ENCODE data around the gene PDZRN3. TPM values are rescaled to one million over a fixed set of nuclear protein-coding genes. Genes with fewer than 3 reads are reported as not detected.

Gene PDZRN3
- total and polyA plus RNA-seq, 10 donors: 1.5 to 5.5 (median 2.8) TPM

GRCh38 chr3:73452729-73453128 lies 172.0 kb downstream of the PDZRN3 start:
- Histone ChIP-seq H3K27me3 (replicated peaks in 1 of 7) (no peaks in the 10 kb centered on the region), H3K4me3 (no peak overlapping the region), H3K27ac (no peak overlapping the region), H3K36me3 (no peaks in the 10 kb centered on the region), H3K4me1 (peaks cover 0 to 7% (median 0%) of the 10 kb centered on the region in 6 donors), H3K9me3 (no peaks in the 10 kb centered on the region)
- TF ChIP-seq CTCF (IDR thresholded peaks at IDR 0.05 in 8 of 11, conservative IDR thresholded peaks at IDR 0.05 in 3 of 11): no peak
- no peak for TF ChIP-seq POLR2A (IDR thresholded peaks at IDR 0.05)
- TF ChIP-seq POLR2AphosphoS5 (IDR thresholded peaks at IDR 0.05): no peak
- intact Hi-C loops (cut with DNase I; ENCODE audit: low total_unique reads): no loop called here
- WGBS, 5 donors: 77 to 87% (median 81%) methylated on average over 3 of the region's 3 CpGs
- DNase-seq: no peak

- H3K36me3 ChIP-seq: no peaks in the 10 kb centered on the region
Measured at GRCh38 chr3:73451301-73451944, 173.3 kb downstream of the PDZRN3 start.

GRCh38 chr3:73449774-73450173 lies 175.0 kb downstream of the PDZRN3 start:
- Histone ChIP-seq H3K36me3 (no peaks in the 10 kb centered on the region), H3K27me3 (replicated peaks in 1 of 7) (no peaks in the 10 kb centered on the region), H3K4me3 (no peak overlapping the region), H3K9me3 (no peaks in the 10 kb centered on the region), H3K27ac (no peak overlapping the region), H3K4me1 (peaks cover 0 to 7% (median 0%) of the 10 kb centered on the region in 6 donors)
- 52 to 75% (median 62%) methylated on average over 4 of the region's 4 CpGs for WGBS, 5 donors
- intact Hi-C loops (cut with DNase I; ENCODE audit: low total_unique reads): no loop called here
- no peak for DNase-seq
- TF ChIP-seq CTCF (IDR thresholded peaks at IDR 0.05 in 8 of 11, conservative IDR thresholded peaks at IDR 0.05 in 3 of 11) (no peak), POLR2A (IDR thresholded peaks at IDR 0.05) (no peak), POLR2AphosphoS5 (IDR thresholded peaks at IDR 0.05) (no peak)

More at GRCh38 chr3:73451301-73451944, 173.3 kb downstream of the PDZRN3 start:
- H3K27ac ChIP-seq: no peak overlapping the region
- intact Hi-C loops (cut with DNase I; ENCODE audit: low total_unique reads): no loop called here
- 26 to 47% (median 41%) methylated on average over 3 of the region's 3 CpGs for WGBS, 5 donors
- TF ChIP-seq POLR2A (IDR thresholded peaks at IDR 0.05): no peak
- TF ChIP-seq POLR2AphosphoS5 (IDR thresholded peaks at IDR 0.05): no peak
- no peak for TF ChIP-seq CTCF (IDR thresholded peaks at IDR 0.05 in 8 of 11, conservative IDR thresholded peaks at IDR 0.05 in 3 of 11)
- H3K4me1 ChIP-seq: peaks cover 0 to 7% (median 0%) of the 10 kb centered on the region in 6 donors
- no peak overlapping the region for H3K4me3 ChIP-seq
- DNase-seq: no peak
- no peaks in the 10 kb centered on the region for H3K9me3 ChIP-seq
- no peaks in the 10 kb centered on the region for H3K27me3 ChIP-seq (replicated peaks in 1 of 7)

- peaks cover 0 to 7% (median 0%) of the 10 kb centered on the region in 6 donors for H3K4me1 ChIP-seq
- TF ChIP-seq POLR2A (IDR thresholded peaks at IDR 0.05) (no peak), POLR2AphosphoS5 (IDR thresholded peaks at IDR 0.05) (no peak), CTCF (IDR thresholded peaks at IDR 0.05 in 8 of 11, conservative IDR thresholded peaks at IDR 0.05 in 3 of 11) (no peak)
- no peaks in the 10 kb centered on the region for H3K27me3 ChIP-seq (replicated peaks in 1 of 7)
- H3K4me3 ChIP-seq: no peak overlapping the region
- no peaks in the 10 kb centered on the region for H3K36me3 ChIP-seq
- intact Hi-C loops (cut with DNase I; ENCODE audit: low total_unique reads): no loop called here
- DNase-seq: no peak
- H3K27ac ChIP-seq: no peak overlapping the region
- H3K9me3 ChIP-seq: no peaks in the 10 kb centered on the region
- WGBS, 5 donors: 58 to 67% (median 60%) methylated on average over 4 of the region's 4 CpGs
Measured at GRCh38 chr3:73448761-73449301, 175.9 kb downstream of the PDZRN3 start.
